HepG2 (cell line): ENCODE measurements around the gene NELL1. TPM values are rescaled to one million over a fixed set of nuclear protein-coding genes. Genes with fewer than 3 reads are reported as not detected.

Source experiments
- ATAC-seq: fragments of 200-7000 bp; cut with Tn5 transposase; 3 replicates; pipeline ENCODE4 v1.9.1; 2020; ENCODE audit warnings: mild to moderate bottlenecking, moderate library complexity
- BruUV-seq: library from RNA; stranded (reverse); fragments of 400-500 nt; replicated peaks from 2 replicates; lab custom pipeline; 2021; lab: Mats Ljungman, UMichigan
- CTCF ChIA-PET: fragments of 300-600 bp; formaldehyde crosslinking; extraction: SDS; loops from one replicate; lab custom pipeline; 2021; ENCODE audit warnings: low total read pairs, inconsistent platforms, low intra/inter-chr PET ratio; lab: Yijun Ruan, JAX
- POLR2A ChIA-PET: fragments of 350-600 bp; sonication (Branson Sonifier 250); formaldehyde crosslinking; loops from one replicate; lab custom pipeline; 2020; ENCODE audit warnings: antibody characterized with exemption, inconsistent platforms; lab: Yijun Ruan, JAX
- DNase-seq: peaks from one replicate; pipeline ENCODE4 v3.0.0-alpha.2; 2015; ENCODE audit warnings: low spot score
- FAIRE-seq: peaks from 3 replicates; lab custom pipeline; 2011; peaks lifted over from hg19 to GRCh38; lab: Jason Lieb, UNC
- H2AFZ ChIP-seq: one replicate; pipeline ENCODE4 v1.6.1; 2011; ENCODE audit warnings: low read length, inconsistent platforms
- H3K27ac ChIP-seq: fragments of 300-600 bp; 3 replicates; pipeline ENCODE4 v1.8.0; 2011; ENCODE audit warnings: mixed run types, mild to moderate bottlenecking, mixed read lengths, low read length, inconsistent platforms; ENCODE audit not compliant: insufficient read depth; ENCODE audit errors: extremely low read length
- H3K27me3 ChIP-seq, 2 experiments: fragments of 200-600 bp in 1 of 2; 2 replicates in 1 of 2; 3 replicates in 1 of 2; pipeline versions ENCODE4 v1.6.0 to v1.8.0; 2011; ENCODE audit warnings: low read length in 2 of 2, mild to moderate bottlenecking in 2 of 2, moderate library complexity in 2 of 2, inconsistent platforms in 1 of 2; ENCODE audit not compliant: insufficient read depth in 2 of 2, control insufficient read depth in 1 of 2
- H3K36me3 ChIP-seq, 2 experiments: fragments of 200-600 bp in 1 of 2; replicated peaks in 1 of 2; 2 replicates in 1 of 2; 3 replicates in 1 of 2; pipeline versions ENCODE4 v1.5.1 to v1.8.0; 2011; ENCODE audit warnings: low read length in 2 of 2, inconsistent platforms in 1 of 2; ENCODE audit not compliant: insufficient read depth in 2 of 2, control insufficient read depth in 1 of 2
- H3K4me1 ChIP-seq: 2 replicates; pipeline ENCODE4 v1.5.1; 2012; ENCODE audit warnings: low read length, inconsistent platforms; ENCODE audit not compliant: insufficient read depth
- H3K4me2 ChIP-seq: 2 replicates; pipeline ENCODE4 v1.6.0; 2011; ENCODE audit warnings: low read depth, low read length, inconsistent platforms
- H3K4me3 ChIP-seq, 3 experiments: fragments of 200-600 bp in 1 of 3; sonication (generic), shearing (Covaris generic) in 1 of 3; replicated peaks in 1 of 3; 2 replicates each; pipeline ENCODE4 v1.5.1; 2011 to 2016; ENCODE audit warnings: low read length in 3 of 3, inconsistent platforms in 2 of 3, low read depth in 2 of 3, mild to moderate bottlenecking in 2 of 3, control low read depth in 1 of 3, mixed read lengths in 1 of 3; ENCODE audit not compliant: insufficient read depth in 1 of 3
- H3K79me2 ChIP-seq: one replicate; pipeline ENCODE4 v1.6.1; 2011; ENCODE audit warnings: low read length, inconsistent platforms; ENCODE audit not compliant: insufficient read depth
- H3K9ac ChIP-seq: 2 replicates; pipeline ENCODE4 v1.6.0; 2011; ENCODE audit warnings: mild to moderate bottlenecking, low read depth, low read length, inconsistent platforms; ENCODE audit not compliant: insufficient read depth
- H3K9me3 ChIP-seq: 2 replicates; pipeline ENCODE4 v1.5.1; 2012; ENCODE audit warnings: mild to moderate bottlenecking, low read length
- H4K20me1 ChIP-seq: 2 replicates; pipeline ENCODE4 v1.6.0; 2011; ENCODE audit warnings: inconsistent platforms, mild to moderate bottlenecking, low read length, moderate library complexity; ENCODE audit not compliant: insufficient read depth
- CCAR2 ChIP-seq: fragments of 200-400 bp; formaldehyde crosslinking; optimal IDR thresholded peaks from 2 replicates; pipeline ENCODE3; 2018; ENCODE audit warnings: low read depth, mild to moderate bottlenecking, low read length, moderate library complexity
- CENPX ChIP-seq: sonication (generic); formaldehyde crosslinking; IDR thresholded peaks from 2 replicates; pipeline ENCODE4 v1.9.0; 2021; ENCODE audit warnings: mild to moderate bottlenecking, missing genetic modification reagents, moderate library complexity
- DNMT1 ChIP-seq: sonication (generic); formaldehyde crosslinking; IDR thresholded peaks from 2 replicates; pipeline ENCODE4 v1.5.1; 2020; ENCODE audit warnings: mild to moderate bottlenecking, missing genetic modification reagents
- ISL2 ChIP-seq: sonication (generic); formaldehyde crosslinking; IDR thresholded peaks from 2 replicates; pipeline ENCODE4 v1.5.0; 2020; ENCODE audit warnings: missing genetic modification reagents
- KDM3A ChIP-seq: IDR thresholded peaks from 2 replicates; pipeline ENCODE4 v1.6.1; 2018; ENCODE audit warnings: low read depth, missing compliant biosample characterization
- KLF13 ChIP-seq: sonication (generic); formaldehyde crosslinking; IDR thresholded peaks from 2 replicates; pipeline ENCODE4 v1.4.0; 2020; ENCODE audit warnings: mild to moderate bottlenecking, missing genetic modification reagents
- NFATC3 ChIP-seq: sonication (generic); formaldehyde crosslinking; IDR thresholded peaks from 2 replicates; pipeline ENCODE4 v1.5.1; 2020; ENCODE audit warnings: mild to moderate bottlenecking, missing genetic modification reagents
- NRL ChIP-seq: sonication (generic); formaldehyde crosslinking; IDR thresholded peaks from 2 replicates; pipeline ENCODE4 v1.5.0; 2020; ENCODE audit warnings: missing genetic modification reagents, mild to moderate bottlenecking, moderate library complexity, borderline replicate concordance
- PCBP1 ChIP-seq: fragments of 200-400 bp; formaldehyde crosslinking; IDR thresholded peaks from 2 replicates; pipeline ENCODE4 v1.6.1; 2017; ENCODE audit warnings: mild to moderate bottlenecking, low read depth, low read length, borderline replicate concordance
- SNRNP70 ChIP-seq: fragments of 200-400 bp; formaldehyde crosslinking; IDR thresholded peaks from 2 replicates; pipeline ENCODE4 v1.6.1; 2017; ENCODE audit warnings: mild to moderate bottlenecking, low read depth, low read length, moderate library complexity
- ZNF136 ChIP-seq: sonication (generic); formaldehyde crosslinking; IDR thresholded peaks from 2 replicates; pipeline ENCODE4 v1.8.1; 2022; ENCODE audit warnings: low read depth, mild to moderate bottlenecking, moderate library complexity, missing genetic modification reagents
- ZNF160 ChIP-seq: sonication (generic); formaldehyde crosslinking; IDR thresholded peaks from 2 replicates; pipeline ENCODE4 v1.8.0; 2022; ENCODE audit warnings: mild to moderate bottlenecking, inconsistent platforms, missing genetic modification reagents
- ZNF644 ChIP-seq: IDR thresholded peaks from 2 replicates; pipeline ENCODE4 v1.6.1; 2016; ENCODE audit warnings: low read depth
- WGBS: methylation state at CpG from one replicate; pipeline ENCODE4 v1.1.6; 2017; ENCODE audit warnings: low lambda C conversion rate; 5-methylcytosine and 5-hydroxymethylcytosine counted together
- in situ Hi-C: cut with HindIII; loops from 2 replicates; pipeline ENCODE4 v1.10.0; 2017; ENCODE audit warnings: low pct_unique_long_range_greater_than_20kb; ENCODE audit not compliant: extremely low pct_ligation_motif_present
- intact Hi-C: fragments of 100-400 bp; cut with micrococcal nuclease; formaldehyde crosslinking; loops from one replicate; pipeline ENCODE4 v1.10.0; 2022; ENCODE audit not compliant: unreplicated experiment
- polyA plus RNA-seq, 8 experiments: library from polyadenylated mRNA; depleted of rRNA in 3 of 8; stranded (reverse) in 7 of 8; unstranded in 1 of 8; fragments of >200 nt; fragmentation: Illumina TruSeq in 4 of 8; extraction: Trizol in 4 of 8; gene quantifications; 2 replicates each; pipeline versions ENCODE4 v1.2.1 to v1.2.3, GENCODE V29; 2011 to 2016; ENCODE audit warnings: low read depth in 4 of 8, missing spikeins in 1 of 8, mixed read lengths in 1 of 8; ENCODE audit not compliant: insufficient read depth in 1 of 8
- total RNA-seq, 5 experiments: library from RNA; depleted of rRNA; stranded (reverse); fragments of >200 nt; fragmentation: Illumina TruSeq; extraction: Trizol; gene quantifications; 2 replicates each; pipeline ENCODE4 v1.2.3, GENCODE V29; 2016; ENCODE audit warnings: low read depth in 1 of 5
- TF ChIP-seq, protein P1 (sequence below): sonication (generic); formaldehyde crosslinking; conservative IDR thresholded peaks from 2 replicates; pipeline ENCODE4 v1.8.0; 2022; ENCODE audit warnings: low read depth, missing genetic modification reagents
- TF ChIP-seq, protein P2 (sequence below): sonication (generic); formaldehyde crosslinking; IDR thresholded peaks from 2 replicates; pipeline ENCODE4 v1.8.1; 2023; ENCODE audit warnings: missing genetic modification reagents, inconsistent platforms, borderline replicate concordance
- TF ChIP-seq, protein P3 (sequence below): IDR thresholded peaks from 2 replicates; pipeline ENCODE4 v1.6.1; 2016; ENCODE audit warnings: missing compliant biosample characterization, missing genetic modification reagents, borderline replicate concordance
- TF ChIP-seq, protein P4 (sequence below): sonication (generic); formaldehyde crosslinking; IDR thresholded peaks from 2 replicates; pipeline ENCODE4 v1.4.0; 2020; ENCODE audit warnings: missing genetic modification reagents
- TF ChIP-seq, protein P5 (sequence below): sonication (generic); formaldehyde crosslinking; conservative IDR thresholded peaks from 2 replicates; pipeline ENCODE4 v1.8.1; 2023; ENCODE audit warnings: missing genetic modification reagents

The NELL1 gene
- total and polyA plus RNA-seq, 2 of the 13 experiments (the other 11 are each of a cell fraction or from before 2014, with no cell fraction given) = not detected

DNA sequence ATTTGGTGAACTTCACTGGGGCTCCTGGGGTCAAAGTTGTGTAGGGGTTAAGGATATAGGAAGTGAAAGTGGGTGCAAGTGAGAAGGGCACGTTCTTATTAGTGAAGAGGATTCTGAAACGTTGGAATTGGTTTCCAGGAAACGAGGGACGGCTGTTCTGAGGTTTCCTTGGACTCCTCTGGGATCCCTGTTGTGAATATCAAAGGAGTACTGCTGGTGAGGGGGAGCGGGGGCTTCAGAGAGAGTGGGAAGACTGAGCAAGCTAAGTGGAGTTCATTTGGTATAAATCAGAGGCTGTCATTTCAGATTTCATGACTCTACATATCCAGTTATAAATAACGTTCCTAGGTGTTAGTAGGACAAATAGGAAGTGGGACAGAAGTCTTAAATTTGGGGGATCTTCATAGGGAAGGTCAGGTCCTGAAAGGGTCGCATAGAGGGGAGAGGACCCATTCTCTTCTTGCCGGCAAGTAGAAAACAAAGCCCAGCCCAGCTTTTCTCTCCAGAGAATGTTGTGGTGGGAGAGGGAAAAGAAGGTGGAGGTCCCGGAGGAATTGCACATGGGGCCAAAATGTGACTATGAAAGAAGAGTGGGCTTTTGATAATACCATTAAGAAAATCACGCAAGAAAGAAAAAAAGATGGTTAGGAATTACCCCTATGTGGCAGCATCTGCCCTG lies 1.1 kb upstream of the NELL1 start:
- ATAC-seq = no peak
- H3K9me3 ChIP-seq = no peaks in the 10 kb centered on the region
- no peak for FAIRE-seq
- DNase-seq = no peak
- no peaks in the 10 kb centered on the region for H3K4me1 ChIP-seq
- ChIA-PET CTCF (no interaction called here), POLR2A (no interaction called here)
- H2AFZ ChIP-seq = no peak overlapping the region
- H3K79me2 ChIP-seq = no peaks in the 10 kb centered on the region
- peaks cover 3 to 46% of the 10 kb centered on the region in 2 experiments for H3K27me3 ChIP-seq
- no TSS peak for BruUV-seq
- no peaks in the 10 kb centered on the region for H4K20me1 ChIP-seq
- H3K9ac ChIP-seq = no peak overlapping the region
- no peak overlapping the region for H3K4me3 ChIP-seq
- 8% methylated on average over 10 of the region's 10 CpGs for WGBS
- H3K4me2 ChIP-seq = no peak overlapping the region
- H3K36me3 ChIP-seq = no peaks in the 10 kb centered on the region
- in situ Hi-C loops (loop anchor here (25.0 kb wide), 1 partner anchor 1469 kb away; no protein-coding TSS in a partner anchor), intact Hi-C loops (no loop called here)
- no peak overlapping the region for H3K27ac ChIP-seq
- TF ChIP-seq NRL (CRISPR knock-in tag) (no peak), CENPX (no peak), KDM3A (CRISPR knock-in tag) (no peak), CCAR2 (no peak), PCBP1 (no peak), NFATC3 (CRISPR knock-in tag) (no peak), ZNF644 (CRISPR knock-in tag) (no peak), DNMT1 (CRISPR knock-in tag) (no peak), KLF13 (CRISPR knock-in tag) (no peak), ZNF136 (no peak), SNRNP70 (no peak), ISL2 (CRISPR knock-in tag) (no peak), ZNF160 (CRISPR knock-in tag) (no peak)
- TF ChIP-seq, protein P1, sequence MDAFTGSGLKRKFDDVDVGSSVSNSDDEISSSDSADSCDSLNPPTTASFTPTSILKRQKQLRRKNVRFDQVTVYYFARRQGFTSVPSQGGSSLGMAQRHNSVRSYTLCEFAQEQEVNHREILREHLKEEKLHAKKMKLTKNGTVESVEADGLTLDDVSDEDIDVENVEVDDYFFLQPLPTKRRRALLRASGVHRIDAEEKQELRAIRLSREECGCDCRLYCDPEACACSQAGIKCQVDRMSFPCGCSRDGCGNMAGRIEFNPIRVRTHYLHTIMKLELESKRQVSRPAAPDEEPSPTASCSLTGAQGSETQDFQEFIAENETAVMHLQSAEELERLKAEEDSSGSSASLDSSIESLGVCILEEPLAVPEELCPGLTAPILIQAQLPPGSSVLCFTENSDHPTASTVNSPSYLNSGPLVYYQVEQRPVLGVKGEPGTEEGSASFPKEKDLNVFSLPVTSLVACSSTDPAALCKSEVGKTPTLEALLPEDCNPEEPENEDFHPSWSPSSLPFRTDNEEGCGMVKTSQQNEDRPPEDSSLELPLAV = no peak
- TF ChIP-seq, protein P2, sequence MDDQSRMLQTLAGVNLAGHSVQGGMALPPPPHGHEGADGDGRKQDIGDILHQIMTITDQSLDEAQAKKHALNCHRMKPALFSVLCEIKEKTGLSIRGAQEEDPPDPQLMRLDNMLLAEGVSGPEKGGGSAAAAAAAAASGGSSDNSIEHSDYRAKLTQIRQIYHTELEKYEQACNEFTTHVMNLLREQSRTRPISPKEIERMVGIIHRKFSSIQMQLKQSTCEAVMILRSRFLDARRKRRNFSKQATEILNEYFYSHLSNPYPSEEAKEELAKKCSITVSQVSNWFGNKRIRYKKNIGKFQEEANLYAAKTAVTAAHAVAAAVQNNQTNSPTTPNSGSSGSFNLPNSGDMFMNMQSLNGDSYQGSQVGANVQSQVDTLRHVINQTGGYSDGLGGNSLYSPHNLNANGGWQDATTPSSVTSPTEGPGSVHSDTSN (CRISPR knock-in tag) = no peak
- TF ChIP-seq, protein P3, sequence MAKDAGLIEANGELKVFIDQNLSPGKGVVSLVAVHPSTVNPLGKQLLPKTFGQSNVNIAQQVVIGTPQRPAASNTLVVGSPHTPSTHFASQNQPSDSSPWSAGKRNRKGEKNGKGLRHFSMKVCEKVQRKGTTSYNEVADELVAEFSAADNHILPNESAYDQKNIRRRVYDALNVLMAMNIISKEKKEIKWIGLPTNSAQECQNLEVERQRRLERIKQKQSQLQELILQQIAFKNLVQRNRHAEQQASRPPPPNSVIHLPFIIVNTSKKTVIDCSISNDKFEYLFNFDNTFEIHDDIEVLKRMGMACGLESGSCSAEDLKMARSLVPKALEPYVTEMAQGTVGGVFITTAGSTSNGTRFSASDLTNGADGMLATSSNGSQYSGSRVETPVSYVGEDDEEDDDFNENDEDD (CRISPR knock-in tag) = no peak
- TF ChIP-seq, protein P4, sequence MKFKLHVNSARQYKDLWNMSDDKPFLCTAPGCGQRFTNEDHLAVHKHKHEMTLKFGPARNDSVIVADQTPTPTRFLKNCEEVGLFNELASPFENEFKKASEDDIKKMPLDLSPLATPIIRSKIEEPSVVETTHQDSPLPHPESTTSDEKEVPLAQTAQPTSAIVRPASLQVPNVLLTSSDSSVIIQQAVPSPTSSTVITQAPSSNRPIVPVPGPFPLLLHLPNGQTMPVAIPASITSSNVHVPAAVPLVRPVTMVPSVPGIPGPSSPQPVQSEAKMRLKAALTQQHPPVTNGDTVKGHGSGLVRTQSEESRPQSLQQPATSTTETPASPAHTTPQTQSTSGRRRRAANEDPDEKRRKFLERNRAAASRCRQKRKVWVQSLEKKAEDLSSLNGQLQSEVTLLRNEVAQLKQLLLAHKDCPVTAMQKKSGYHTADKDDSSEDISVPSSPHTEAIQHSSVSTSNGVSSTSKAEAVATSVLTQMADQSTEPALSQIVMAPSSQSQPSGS (CRISPR knock-in tag) = no peak
- TF ChIP-seq, protein P5, sequence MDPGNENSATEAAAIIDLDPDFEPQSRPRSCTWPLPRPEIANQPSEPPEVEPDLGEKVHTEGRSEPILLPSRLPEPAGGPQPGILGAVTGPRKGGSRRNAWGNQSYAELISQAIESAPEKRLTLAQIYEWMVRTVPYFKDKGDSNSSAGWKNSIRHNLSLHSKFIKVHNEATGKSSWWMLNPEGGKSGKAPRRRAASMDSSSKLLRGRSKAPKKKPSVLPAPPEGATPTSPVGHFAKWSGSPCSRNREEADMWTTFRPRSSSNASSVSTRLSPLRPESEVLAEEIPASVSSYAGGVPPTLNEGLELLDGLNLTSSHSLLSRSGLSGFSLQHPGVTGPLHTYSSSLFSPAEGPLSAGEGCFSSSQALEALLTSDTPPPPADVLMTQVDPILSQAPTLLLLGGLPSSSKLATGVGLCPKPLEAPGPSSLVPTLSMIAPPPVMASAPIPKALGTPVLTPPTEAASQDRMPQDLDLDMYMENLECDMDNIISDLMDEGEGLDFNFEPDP = no peak
